Osteocyte (in vitro differentiated cells): ENCODE results near the gene CLUH. TPM values are rescaled to one million over a fixed set of nuclear protein-coding genes. Genes with fewer than 3 reads are reported as not detected.

Experiments used
- DNase-seq: peaks from one replicate; pipeline ENCODE4 v3.0.0; 2021; ENCODE audit warnings: mixed read lengths; ENCODE audit not compliant: unreplicated experiment; ENCODE audit errors: extremely low spot score
- H3K27ac Mint-ChIP-seq: one replicate; pipeline ENCODE4 v1.8.0; 2021; ENCODE audit warnings: mild to moderate bottlenecking, mixed read lengths; ENCODE audit not compliant: unreplicated experiment
- H3K27me3 Mint-ChIP-seq: one replicate; pipeline ENCODE4 v1.8.0; 2021; ENCODE audit warnings: mixed read lengths; ENCODE audit not compliant: unreplicated experiment
- H3K36me3 Mint-ChIP-seq: one replicate; pipeline ENCODE4 v1.8.0; 2021; ENCODE audit warnings: mixed read lengths; ENCODE audit not compliant: unreplicated experiment
- H3K4me1 Mint-ChIP-seq: one replicate; pipeline ENCODE4 v1.8.0; 2021; ENCODE audit warnings: mixed read lengths; ENCODE audit not compliant: unreplicated experiment
- H3K4me3 Mint-ChIP-seq: one replicate; pipeline ENCODE4 v1.8.0; 2021; ENCODE audit warnings: mild to moderate bottlenecking, moderate library complexity, mixed read lengths; ENCODE audit not compliant: unreplicated experiment
- H3K9me3 Mint-ChIP-seq: one replicate; pipeline ENCODE4 v1.8.0; 2021; ENCODE audit warnings: mixed read lengths; ENCODE audit not compliant: unreplicated experiment
- CTCF ChIP-seq: fragments of 200-600 bp; sonication (generic); IDR thresholded peaks from 2 replicates; pipeline ENCODE4 v1.5.0; 2021; ENCODE audit warnings: antibody characterized with exemption, mild to moderate bottlenecking, moderate library complexity
- total RNA-seq: library from RNA; stranded (reverse); gene quantifications from 2 replicates; pipeline ENCODE4 v1.2.1, GENCODE V29; 2021

CLUH gene
- total RNA-seq, 1 donor from 2014 or later, result 49.4 TPM

- Mint-ChIP-seq H3K27ac (peak overlapping the region; percentile 10), H3K4me1 (peaks cover 56% of the 10 kb centered on the region), H3K36me3 (peaks cover 2% of the 10 kb centered on the region), H3K9me3 (no peaks in the 10 kb centered on the region), H3K27me3 (no peaks in the 10 kb centered on the region), H3K4me3 (no peak overlapping the region)
- peak; percentile 38 for TF ChIP-seq CTCF
- peak; percentile 84 for DNase-seq
Measured at GRCh38 chr17:2707721-2708584, 3.6 kb downstream of the CLUH start.

- no peak for TF ChIP-seq CTCF
- Mint-ChIP-seq H3K4me3 (no peak overlapping the region), H3K4me1 (peaks cover 49% of the 10 kb centered on the region), H3K9me3 (no peaks in the 10 kb centered on the region), H3K27ac (no peak overlapping the region), H3K27me3 (no peaks in the 10 kb centered on the region), H3K36me3 (peaks cover 4% of the 10 kb centered on the region)
- no peak for DNase-seq
Measured at GRCh38 chr17:2706911-2707510, 4.6 kb downstream of the CLUH start.

GRCh38 chr17:2705888-2706795 lies 5.4 kb downstream of the CLUH start:
- Mint-ChIP-seq H3K27ac (no peak overlapping the region), H3K4me1 (peaks cover 47% of the 10 kb centered on the region), H3K27me3 (no peaks in the 10 kb centered on the region), H3K9me3 (no peaks in the 10 kb centered on the region), H3K36me3 (peaks cover 4% of the 10 kb centered on the region), H3K4me3 (no peak overlapping the region)
- DNase-seq, result no peak
- TF ChIP-seq CTCF, result no peak

GRCh38 chr17:2705263-2705662 lies 6.3 kb downstream of the CLUH start:
- H3K27me3 Mint-ChIP-seq, result no peaks in the 10 kb centered on the region
- no peak for TF ChIP-seq CTCF
- H3K9me3 Mint-ChIP-seq, result no peaks in the 10 kb centered on the region
- peaks cover 4% of the 10 kb centered on the region for H3K36me3 Mint-ChIP-seq
- peaks cover 40% of the 10 kb centered on the region for H3K4me1 Mint-ChIP-seq
- DNase-seq, result no peak
- peak overlapping the region; percentile 8 for H3K27ac Mint-ChIP-seq
- H3K4me3 Mint-ChIP-seq, result no peak overlapping the region
